HCT116 (cell line): Measurements from ENCODE around the gene ELN. TPM values are rescaled to one million over a fixed set of nuclear protein-coding genes. Genes with fewer than 3 reads are reported as not detected.

Source experiments
- ATAC-seq: fragments of 200-7000 bp; cut with Tn5 transposase; 2 replicates; pipeline ENCODE4 v1.9.1; 2020; ENCODE audit warnings: mild to moderate bottlenecking, moderate library complexity
- BruUV-seq: library from RNA; stranded (reverse); fragments of 400-500 nt; replicated peaks from 2 replicates; lab custom pipeline; 2021; lab: Mats Ljungman, UMichigan
- CTCF ChIA-PET: fragments of 300-600 bp; sonication (Branson Sonifier 250); formaldehyde crosslinking; loops from one replicate; lab custom pipeline; 2021; ENCODE audit warnings: antibody characterized with exemption; lab: Charles Lee
- POLR2A ChIA-PET: fragments of 300-600, 350-600 bp; sonication (Branson Sonifier 250); formaldehyde crosslinking; loops from one replicate; lab custom pipeline; 2021; ENCODE audit warnings: antibody characterized with exemption; lab: Charles Lee
- RAD21 ChIA-PET, 2 experiments: fragments of 300-600 bp; sonication (Branson Sonifier 250); formaldehyde crosslinking; loops; one replicate each; lab custom pipeline; 2023; ENCODE audit warnings: low total read pairs in 2 of 2; ENCODE audit not compliant: uncharacterized antibody in 2 of 2, unreplicated experiment in 2 of 2, low non-redundant PET in 1 of 2; lab: Charles Lee
- DNase-seq: peaks from one replicate; pipeline ENCODE4 v3.0.0-alpha.2; 2010; ENCODE audit warnings: low read depth, low spot score
- H2AFZ ChIP-seq: fragments of 200-600 bp; shearing (Covaris generic), sonication (generic); 2 replicates; pipeline ENCODE4 v1.6.1; 2017; ENCODE audit warnings: low read depth, mixed run types, mixed read lengths, antibody characterized with exemption, low read length; ENCODE audit not compliant: poor library complexity, severe bottlenecking
- H3K27ac ChIP-seq: 2 replicates; pipeline ENCODE4 v1.5.1; 2012; ENCODE audit warnings: low read depth, low read length
- H3K27me3 ChIP-seq: fragments of 200-600 bp; sonication (generic); 2 replicates; pipeline ENCODE4 v1.6.1; 2016; ENCODE audit warnings: mixed run types, low read length, mixed read lengths; ENCODE audit not compliant: insufficient read depth
- H3K36me3 ChIP-seq, 2 experiments: fragments of 200-500 bp in 1 of 2; fragments of 200-600 bp in 1 of 2; sonication (Bioruptor generic) in 1 of 2; sonication (generic) in 1 of 2; 2 replicates each; pipeline versions ENCODE4 v1.5.1 to v1.6.1; 2014 to 2016; ENCODE audit warnings: low read length in 2 of 2, inconsistent platforms in 1 of 2, mixed read lengths in 1 of 2, mixed run types in 1 of 2; ENCODE audit not compliant: insufficient read depth in 2 of 2, control insufficient read depth in 1 of 2
- H3K4me1 ChIP-seq, 2 experiments: fragments of 200-600 bp in 1 of 2; sonication (generic) in 1 of 2; 2 replicates each; pipeline versions ENCODE4 v1.5.1 to v1.6.1; 2012 to 2017; ENCODE audit warnings: low read length in 2 of 2, inconsistent platforms in 1 of 2, mild to moderate bottlenecking in 1 of 2, mixed read lengths in 1 of 2, mixed run types in 1 of 2, moderate library complexity in 1 of 2; ENCODE audit not compliant: insufficient read depth in 2 of 2, control insufficient read depth in 1 of 2
- H3K4me2 ChIP-seq: fragments of 200-600 bp; sonication (generic); 2 replicates; pipeline ENCODE4 v1.6.1; 2017; ENCODE audit warnings: mixed run types, low read length, mixed read lengths
- H3K4me3 ChIP-seq, 2 experiments: fragments of 200-600 bp in 1 of 2; sonication (generic) in 1 of 2; replicated peaks in 1 of 2; 2 replicates each; pipeline ENCODE4 v1.5.1; 2011 to 2016; ENCODE audit warnings: low read length in 2 of 2, control low read depth in 1 of 2, low read depth in 1 of 2, mild to moderate bottlenecking in 1 of 2, mixed read lengths in 1 of 2, mixed run types in 1 of 2
- H3K79me2 ChIP-seq: fragments of 200-600 bp; sonication (generic); 2 replicates; pipeline ENCODE4 v1.6.1; 2017; ENCODE audit warnings: mild to moderate bottlenecking, mixed run types, low read length, moderate library complexity, mixed read lengths; ENCODE audit not compliant: insufficient read depth
- H3K9ac ChIP-seq: fragments of 200-600 bp; sonication (generic); 2 replicates; pipeline ENCODE4 v1.6.1; 2016; ENCODE audit warnings: low read length, mixed read lengths
- H3K9me2 ChIP-seq: fragments of 200-600 bp; sonication (generic), shearing (Covaris generic); 2 replicates; pipeline ENCODE4 v1.6.1; 2017; ENCODE audit warnings: mixed run types, mild to moderate bottlenecking, moderate library complexity; ENCODE audit not compliant: insufficient read depth
- H3K9me3 ChIP-seq, 2 experiments: fragments of 200-500 bp in 1 of 2; fragments of 200-600 bp in 1 of 2; sonication (Bioruptor generic) in 1 of 2; sonication (generic) in 1 of 2; 2 replicates each; pipeline ENCODE4 v1.6.1; 2014 to 2017; ENCODE audit warnings: low read length in 2 of 2, mixed read lengths in 2 of 2, inconsistent platforms in 1 of 2, low read depth in 1 of 2, mild to moderate bottlenecking in 1 of 2, mixed run types in 1 of 2, moderate library complexity in 1 of 2; ENCODE audit not compliant: control insufficient read depth in 1 of 2, insufficient read depth in 1 of 2
- H4K20me1 ChIP-seq: fragments of 200-600 bp; sonication (generic), shearing (Covaris generic); 2 replicates; pipeline ENCODE4 v1.6.1; 2017; ENCODE audit warnings: mixed run types, mild to moderate bottlenecking, moderate library complexity; ENCODE audit not compliant: insufficient read depth
- CEBPB ChIP-seq: IDR thresholded peaks from 2 replicates; pipeline ENCODE4 v1.6.1; 2012; ENCODE audit warnings: low read depth
- EGR1 ChIP-seq: IDR thresholded peaks from 2 replicates; pipeline ENCODE4 v1.6.1; 2012; ENCODE audit warnings: low read depth
- ELF1 ChIP-seq: IDR thresholded peaks from 2 replicates; pipeline ENCODE4 v1.6.1; 2012; ENCODE audit warnings: low read depth, borderline replicate concordance
- EZH2 ChIP-seq: fragments of 200-600 bp; sonication (generic); IDR thresholded peaks from 2 replicates; pipeline ENCODE4 v1.6.1; 2017; ENCODE audit warnings: antibody characterized with exemption, mixed run types
- EZH2phosphoT487 ChIP-seq: fragments of 200-600 bp; IDR thresholded peaks from 2 replicates; pipeline ENCODE4 v1.6.1; 2018; ENCODE audit warnings: antibody characterized with exemption, borderline replicate concordance
- FOSL1 ChIP-seq: IDR thresholded peaks from 2 replicates; pipeline ENCODE4 v1.6.1; 2012; ENCODE audit warnings: low read depth
- JUND ChIP-seq: IDR thresholded peaks from 2 replicates; pipeline ENCODE4 v1.6.1; 2012
- POLR2A ChIP-seq: IDR thresholded peaks from 2 replicates; pipeline ENCODE4 v1.7.0; 2011; ENCODE audit warnings: borderline replicate concordance; ENCODE audit not compliant: insufficient read depth, insufficient read length; ENCODE audit errors: extremely low read depth
- SP1 ChIP-seq: IDR thresholded peaks from 2 replicates; pipeline ENCODE4 v1.6.1; 2012; ENCODE audit warnings: low read depth
- SRF ChIP-seq: IDR thresholded peaks from 2 replicates; pipeline ENCODE4 v1.6.1; 2012; ENCODE audit warnings: low read depth
- TCF7L2 ChIP-seq: IDR thresholded peaks from 2 replicates; pipeline ENCODE4 v1.7.0; 2011; ENCODE audit warnings: borderline replicate concordance, inconsistent platforms; ENCODE audit not compliant: insufficient read depth, insufficient read length; ENCODE audit errors: extremely low read depth
- ZFX ChIP-seq: fragments of 450-650 bp; IDR thresholded peaks from 2 replicates; pipeline ENCODE4 v1.6.1; 2017
- ZNF274 ChIP-seq: fragments of 200-500 bp; sonication (Bioruptor generic); IDR thresholded peaks from 2 replicates; pipeline ENCODE4 v1.6.1; 2014; ENCODE audit warnings: mild to moderate bottlenecking, low read depth, low read length, inconsistent platforms
- intact Hi-C: fragments of 100-400 bp; cut with micrococcal nuclease; formaldehyde crosslinking; loops from 2 replicates; pipeline ENCODE4 v1.10.0; 2022
- total RNA-seq: library from RNA; stranded (reverse); gene quantifications from one replicate; pipeline ENCODE4 v1.2.1, GENCODE V29; 2021; ENCODE audit not compliant: unreplicated experiment
- TF ChIP-seq, protein P1 (sequence below): IDR thresholded peaks from 2 replicates; pipeline ENCODE4 v1.6.1; 2012
- TF ChIP-seq, protein P2 (sequence below): IDR thresholded peaks from 2 replicates; pipeline ENCODE4 v1.6.1; 2012

Gene ELN
- total RNA-seq, 1 experiment from 2014 or later: 0.17 TPM

DNA sequence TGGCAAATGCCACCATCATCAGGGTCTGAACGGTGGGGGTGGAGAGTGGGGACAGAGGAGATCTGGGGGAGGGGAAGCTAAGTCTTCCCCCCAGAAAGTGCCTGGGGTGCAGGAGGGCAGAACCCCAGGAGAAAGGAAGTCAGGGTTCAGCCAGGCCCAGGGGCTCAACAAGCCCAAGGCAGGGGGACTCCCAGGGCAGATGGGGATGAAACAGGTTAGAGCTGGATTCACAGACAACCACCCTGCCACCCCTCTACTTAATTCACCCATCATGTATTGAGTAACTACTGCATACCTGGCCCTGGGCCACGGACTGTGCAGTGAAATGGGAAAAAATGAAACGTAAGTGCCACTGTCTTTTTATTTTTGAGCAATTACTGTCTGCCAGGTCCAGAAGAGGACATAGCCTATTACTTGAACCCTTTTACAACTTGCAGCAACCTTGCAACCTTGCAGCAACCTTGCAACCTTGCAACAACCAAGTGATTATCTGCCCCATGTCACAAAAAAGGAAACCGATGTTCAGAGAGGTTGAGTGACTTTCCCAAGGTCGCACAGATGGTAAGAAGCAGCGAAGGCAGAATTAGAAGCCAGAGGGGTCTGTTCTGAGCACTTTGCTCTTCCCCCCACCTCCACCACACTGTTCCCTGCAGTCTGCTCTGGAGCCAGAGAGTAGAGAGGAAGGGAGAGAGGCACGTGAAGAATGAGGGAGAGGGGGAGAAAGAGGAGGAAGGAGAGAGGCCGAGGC is 4.8 kb downstream of the ELN start:
- Histone ChIP-seq H3K9me2 (no peaks in the 10 kb centered on the region), H3K27me3 (no peaks in the 10 kb centered on the region), H2AFZ (no peak overlapping the region), H3K9ac (no peak overlapping the region), H3K79me2 (no peaks in the 10 kb centered on the region), H3K4me1 (0 out of 4 replicates have a peak, but pooled peaks cover 0 to 3% of the 10 kb centered on the region in 2 experiments), H3K4me3 (no peak overlapping the region), H3K9me3 (no peaks in the 10 kb centered on the region), H3K27ac (no peak overlapping the region), H3K36me3 (no peaks in the 10 kb centered on the region), H4K20me1 (no peaks in the 10 kb centered on the region), H3K4me2 (no peak overlapping the region)
- ChIA-PET RAD21 (no interaction called here), POLR2A (no interaction called here), CTCF (no interaction called here)
- intact Hi-C loops: no loop called here
- DNase-seq: no peak
- ATAC-seq: no peak
- no TSS peak for BruUV-seq
- no peak for TF ChIP-seq POLR2A
- TF ChIP-seq JUND: no peak
- no peak for TF ChIP-seq SRF
- no peak for TF ChIP-seq CEBPB
- TF ChIP-seq EZH2phosphoT487: no peak
- TF ChIP-seq, protein P1, sequence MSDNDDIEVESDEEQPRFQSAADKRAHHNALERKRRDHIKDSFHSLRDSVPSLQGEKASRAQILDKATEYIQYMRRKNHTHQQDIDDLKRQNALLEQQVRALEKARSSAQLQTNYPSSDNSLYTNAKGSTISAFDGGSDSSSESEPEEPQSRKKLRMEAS: no peak

DNA sequence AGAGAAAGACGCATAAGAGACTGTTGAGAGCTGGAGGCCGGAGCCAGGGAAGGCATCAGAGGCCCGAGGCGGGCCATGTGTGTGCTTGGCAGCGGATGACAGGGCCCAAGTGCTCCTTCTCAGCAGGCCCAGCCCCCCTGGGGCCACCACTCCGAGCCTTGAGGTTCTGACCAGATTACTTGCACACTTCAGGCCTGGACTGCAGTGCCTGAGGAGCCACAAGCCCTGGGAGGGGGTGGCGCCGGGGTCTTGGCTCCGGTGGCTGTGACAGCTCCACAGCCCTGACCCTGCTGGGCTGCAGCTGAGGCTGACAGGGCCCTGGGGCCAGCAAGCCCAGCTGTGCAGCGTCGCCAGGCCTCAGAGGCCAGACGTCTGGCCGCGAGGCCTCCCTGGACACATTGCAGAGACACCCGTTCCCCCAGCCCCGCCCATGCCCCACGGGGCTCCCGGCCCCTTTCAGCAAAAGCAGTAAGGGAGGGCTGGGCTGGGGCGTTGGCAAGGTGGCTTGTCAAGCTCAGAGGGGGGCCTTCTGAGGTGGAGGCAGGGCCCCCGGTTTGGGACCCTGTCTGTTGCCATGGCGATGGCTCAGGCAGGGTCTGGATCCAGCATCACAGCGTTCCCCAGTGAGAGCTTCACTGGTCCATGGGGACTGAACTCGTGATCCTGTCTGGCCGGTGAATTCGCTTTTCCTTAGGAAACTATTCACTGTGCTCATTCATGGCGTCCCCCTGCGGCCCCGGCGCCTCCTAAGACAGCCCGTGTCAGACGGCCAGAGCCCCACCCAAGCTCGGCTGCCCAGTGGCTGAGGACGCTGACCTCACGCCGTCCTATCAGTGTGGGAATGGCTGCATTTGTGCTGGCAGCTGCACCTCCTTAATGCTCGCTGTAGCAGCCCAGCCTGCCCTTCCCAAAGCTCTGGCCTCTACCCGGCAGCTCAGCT is 5.7 kb downstream of the ELN start:
- DNase-seq (no peak), ATAC-seq (no peak; the same call in 1 of the 2 replicates)
- H3K4me3 ChIP-seq: no peak overlapping the region
- no peaks in the 10 kb centered on the region for H4K20me1 ChIP-seq
- no peak overlapping the region for H2AFZ ChIP-seq
- no peaks in the 10 kb centered on the region for H3K27me3 ChIP-seq
- intact Hi-C loops: no loop called here
- ChIA-PET CTCF (no interaction called here), RAD21 (no interaction called here), POLR2A (no interaction called here)
- 0 out of 4 replicates have a peak, but pooled peaks cover 0 to 3% of the 10 kb centered on the region in 2 experiments for H3K4me1 ChIP-seq
- H3K36me3 ChIP-seq: no peaks in the 10 kb centered on the region
- H3K9me3 ChIP-seq: no peaks in the 10 kb centered on the region
- H3K79me2 ChIP-seq: no peaks in the 10 kb centered on the region
- H3K4me2 ChIP-seq: no peak overlapping the region
- no peaks in the 10 kb centered on the region for H3K9me2 ChIP-seq
- BruUV-seq: no TSS peak
- H3K27ac ChIP-seq: no peak overlapping the region
- H3K9ac ChIP-seq: no peak overlapping the region
- TF ChIP-seq TCF7L2: no peak
- TF ChIP-seq ZNF274: no peak
- no peak for TF ChIP-seq EZH2
- no peak for TF ChIP-seq EGR1
- no peak for TF ChIP-seq FOSL1
- TF ChIP-seq ZFX: no peak
- TF ChIP-seq JUND: no peak
- no peak for TF ChIP-seq SP1
- TF ChIP-seq, protein P2, sequence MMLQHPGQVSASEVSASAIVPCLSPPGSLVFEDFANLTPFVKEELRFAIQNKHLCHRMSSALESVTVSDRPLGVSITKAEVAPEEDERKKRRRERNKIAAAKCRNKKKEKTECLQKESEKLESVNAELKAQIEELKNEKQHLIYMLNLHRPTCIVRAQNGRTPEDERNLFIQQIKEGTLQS: no peak
- TF ChIP-seq CEBPB: no peak
- no peak for TF ChIP-seq ELF1
